GM21367 (cell line): ENCODE data around the gene USP35.

Experiments
- ATAC-seq: cut with Tn5 transposase; IDR thresholded peaks from one replicate; pipeline ENCODE4 v1.9.1; 2021; ENCODE audit not compliant: unreplicated experiment

USP35 gene

DNA sequence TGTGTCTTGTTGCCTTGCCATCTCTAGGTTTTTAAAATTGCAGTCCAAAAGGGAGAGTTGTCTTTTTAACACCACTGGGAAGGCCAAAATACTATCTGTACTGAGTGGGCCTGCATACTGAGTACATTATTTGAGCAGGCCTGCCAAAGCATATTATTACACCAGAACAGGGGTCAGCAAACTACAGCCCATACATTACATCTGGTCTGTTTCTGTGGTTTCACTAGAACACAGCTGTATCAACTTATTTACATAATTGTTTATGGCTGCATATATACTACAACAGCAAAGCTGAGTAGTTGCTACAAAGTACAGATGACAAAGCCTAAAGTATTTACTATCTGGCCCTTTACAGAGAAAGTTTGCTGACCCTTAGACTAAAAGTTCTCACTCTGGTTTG lies 74.0 kb downstream of the USP35 start:
- ATAC-seq: no peak
